HepG2 (cell line): ENCODE measurements around the gene DOK1.
"Not testable (repeated sequence)": the region's sequence is repeated elsewhere in the genome, so short reads cannot be mapped to it uniquely, and the experiment has no call there.

Experiments
- NR2F1 ChIP-seq, 2 experiments: fragments of 450-650 bp in 1 of 2; formaldehyde crosslinking in 1 of 2; IDR thresholded peaks; 2 replicates each; pipeline versions ENCODE4 v1.5.0 to v1.6.1; 2016 to 2020; ENCODE audit warnings: mild to moderate bottlenecking in 1 of 2, missing compliant biosample characterization in 1 of 2, missing genetic modification reagents in 1 of 2, moderate library complexity in 1 of 2
- ZNF318 ChIP-seq: sonication (generic); formaldehyde crosslinking; IDR thresholded peaks from 2 replicates; pipeline ENCODE4 v1.4.0; 2020; ENCODE audit warnings: mild to moderate bottlenecking, missing genetic modification reagents
- ZNF761 ChIP-seq: sonication (generic); formaldehyde crosslinking; conservative IDR thresholded peaks from 2 replicates; pipeline ENCODE4 v1.4.0; 2020; ENCODE audit warnings: mild to moderate bottlenecking, missing genetic modification reagents
- TF ChIP-seq, protein P1 (sequence below): sonication (generic); formaldehyde crosslinking; IDR thresholded peaks from 2 replicates; pipeline ENCODE4 v1.8.1; 2023; ENCODE audit warnings: mild to moderate bottlenecking, missing genetic modification reagents, borderline replicate concordance

- not testable (repeated sequence) for TF ChIP-seq ZNF761 (CRISPR knock-in tag); ZNF318; NR2F1 (CRISPR knock-in tag; IDR thresholded peaks at IDR 0.05)
- TF ChIP-seq, protein P1, sequence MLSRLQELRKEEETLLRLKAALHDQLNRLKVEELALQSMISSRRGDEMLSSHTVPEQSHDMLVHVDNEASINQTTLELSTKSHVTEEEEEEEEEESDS (CRISPR knock-in tag) = not testable (repeated sequence)
Observed at GRCh38 chr2:74561022-74561421, 6.5 kb downstream of the DOK1 start.
